Lower leg skin (tissue), 4 donors: ENCODE results near the gene INSC. TPM values are rescaled to one million over a fixed set of nuclear protein-coding genes. Genes with fewer than 3 reads are reported as not detected.

ENCODE experiments used
- DNase-seq, 2 donors: peaks; one replicate each; pipeline ENCODE4 v3.0.0-alpha.2; 2019; ENCODE audit warnings: low spot score in 2 of 2
- H3K4me3 ChIP-seq: fragments of 200-600 bp; sonication (generic); 2 replicates; pipeline ENCODE4 v1.5.1; 2017; ENCODE audit warnings: mild to moderate bottlenecking, low read depth; ENCODE audit not compliant: poor library complexity, severe bottlenecking
- CTCF ChIP-seq, 3 donors: fragments of 450-650 bp; IDR thresholded peaks; one replicate each; pipeline ENCODE4 v1.5.1; 2016; ENCODE audit warnings: antibody characterized with exemption in 3 of 3, mild to moderate bottlenecking in 3 of 3, moderate library complexity in 2 of 3
- POLR2A ChIP-seq, 2 donors: fragments of 450-650 bp; IDR thresholded peaks; one replicate each; pipeline ENCODE4 v1.6.1; 2016 to 2017; ENCODE audit warnings: antibody characterized with exemption in 2 of 2, mild to moderate bottlenecking in 1 of 2, moderate library complexity in 1 of 2
- WGBS, 2 donors: methylation state at CpG; one replicate each; pipeline ENCODE4 v1.1.5; 2018; 5-methylcytosine and 5-hydroxymethylcytosine counted together
- intact Hi-C: fragments of 100-400 bp; cut with DNase I; formaldehyde crosslinking; loops from one replicate; pipeline ENCODE4 v1.15.0; 2023; ENCODE audit warnings: low total_unique reads
- total RNA-seq, 4 donors: library from RNA; depleted of rRNA; stranded (reverse); fragments of >200 nt; gene quantifications; one replicate each; pipeline ENCODE4 v1.1.0, GENCODE V29; 2016

Gene INSC
- total RNA-seq, 4 donors from 2014 or later, result 0.23 to 0.27 TPM; not detected in 2

DNA sequence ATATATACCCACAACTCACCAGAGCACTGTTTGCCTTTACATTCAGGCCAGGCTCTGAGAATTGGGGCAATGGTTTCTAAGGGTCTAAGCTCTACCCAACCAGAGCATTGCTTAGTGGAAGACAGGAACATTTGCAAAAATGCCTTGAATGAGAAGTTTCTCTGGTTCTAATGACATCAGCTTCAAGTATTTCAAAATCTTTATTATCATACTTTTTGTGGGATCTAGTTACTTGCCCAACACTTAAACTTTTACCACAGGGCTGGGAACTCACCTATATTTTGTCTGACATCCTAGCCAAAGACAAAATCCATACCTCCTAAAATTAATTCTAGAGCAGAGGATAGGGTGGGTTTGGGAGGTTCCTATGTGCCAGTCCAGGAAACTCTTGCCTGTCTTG lies 51.5 kb downstream of the INSC start:
- TF ChIP-seq CTCF (IDR thresholded peaks at IDR 0.05) (no peak), POLR2A (IDR thresholded peaks at IDR 0.05) (no peak)
- intact Hi-C loops, result no loop called here
- DNase-seq, result no peak
- no peak overlapping the region for H3K4me3 ChIP-seq

GRCh38 chr11:15169815-15170551 lies 55.3 kb downstream of the INSC start:
- TF ChIP-seq CTCF (IDR thresholded peaks at IDR 0.05) (no peak), POLR2A (IDR thresholded peaks at IDR 0.05) (no peak)
- H3K4me3 ChIP-seq, result no peak overlapping the region
- intact Hi-C loops, result no loop called here
- DNase-seq, result no peak
- 84 to 85% methylated on average over 4 of the region's 4 CpGs for WGBS, 2 donors

GRCh38 chr11:15170698-15171097 lies 56.0 kb downstream of the INSC start:
- TF ChIP-seq CTCF (IDR thresholded peaks at IDR 0.05), result no peak
- no peak for TF ChIP-seq POLR2A (IDR thresholded peaks at IDR 0.05)
- WGBS, 2 donors, result 85 to 91% methylated on average over 3 of the region's 3 CpGs
- intact Hi-C loops, result no loop called here
- H3K4me3 ChIP-seq, result no peak overlapping the region
- DNase-seq, result no peak

DNA sequence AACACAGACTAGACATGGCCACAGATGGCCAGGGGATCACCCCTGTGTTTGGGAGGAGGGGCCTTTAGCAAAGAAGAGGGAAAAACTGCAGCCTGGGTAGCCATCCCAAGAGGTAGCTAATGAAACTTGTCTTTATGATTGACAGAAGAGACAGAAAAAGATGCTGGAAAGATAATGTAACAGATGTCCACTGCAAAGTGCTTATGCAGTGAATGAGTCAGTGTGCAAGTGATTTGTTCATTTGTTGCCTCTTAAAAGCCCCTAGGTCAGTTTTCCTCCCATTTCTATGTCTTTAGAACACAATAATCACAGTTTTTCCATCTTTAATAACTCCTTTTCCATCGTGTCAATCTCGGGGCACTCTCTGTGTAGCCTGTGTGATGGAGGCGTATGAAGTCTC lies 57.2 kb downstream of the INSC start:
- no peak overlapping the region for H3K4me3 ChIP-seq
- no peak for TF ChIP-seq POLR2A (IDR thresholded peaks at IDR 0.05)
- WGBS, 2 donors, result 80 to 93% methylated on average over 3 of the region's 3 CpGs
- intact Hi-C loops, result no loop called here
- DNase-seq, result no peak

GRCh38 chr11:15175831-15176230 lies 61.1 kb downstream of the INSC start:
- no peak for DNase-seq
- intact Hi-C loops, result no loop called here
- WGBS, 2 donors, result 81 to 83% methylated on average over 10 to 11 of the region's 11 CpGs
- TF ChIP-seq POLR2A (IDR thresholded peaks at IDR 0.05), result no peak
- no peak for TF ChIP-seq CTCF (IDR thresholded peaks at IDR 0.05)
- no peak overlapping the region for H3K4me3 ChIP-seq

DNA sequence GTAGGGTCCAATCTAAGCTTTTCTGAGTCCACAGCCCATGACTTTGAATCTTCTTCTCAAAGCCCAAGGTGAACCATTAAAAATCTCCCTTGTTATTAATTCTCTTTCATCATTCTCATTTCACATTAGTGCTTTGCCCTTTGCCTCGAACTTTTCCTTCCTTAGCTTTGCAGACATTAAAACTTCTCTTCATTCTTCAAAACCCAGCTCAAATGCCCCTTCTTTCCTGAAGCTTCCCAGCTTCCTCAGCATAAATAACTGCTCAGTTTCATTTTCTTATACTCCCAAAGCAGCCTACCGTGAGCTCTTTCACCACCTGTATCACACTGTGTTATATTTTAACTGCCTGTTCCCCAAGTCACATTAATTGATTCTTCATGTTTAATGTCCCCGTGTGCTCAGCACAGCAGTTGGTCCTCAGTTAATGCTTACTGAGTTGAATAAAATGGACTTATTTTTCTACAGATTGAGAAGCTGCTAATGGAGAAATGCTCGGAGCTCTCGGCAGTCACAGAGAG lies 62.0 kb downstream of the INSC start:
- no peak overlapping the region for H3K4me3 ChIP-seq
- 64 to 75% methylated on average over 5 of the region's 5 CpGs for WGBS, 2 donors
- DNase-seq, result no peak
- no peak for TF ChIP-seq POLR2A (IDR thresholded peaks at IDR 0.05)
- TF ChIP-seq CTCF (IDR thresholded peaks at IDR 0.05), result no peak
- intact Hi-C loops, result no loop called here
